ENCODE measurements around the gene NAPB. TPM values are rescaled to one million over a fixed set of nuclear protein-coding genes. Genes with fewer than 3 reads are reported as not detected.

The NAPB gene
- total RNA-seq, 8 experiments from 2014 or later = 26.9 to 61.4 (median 42.7) TPM

DNA sequence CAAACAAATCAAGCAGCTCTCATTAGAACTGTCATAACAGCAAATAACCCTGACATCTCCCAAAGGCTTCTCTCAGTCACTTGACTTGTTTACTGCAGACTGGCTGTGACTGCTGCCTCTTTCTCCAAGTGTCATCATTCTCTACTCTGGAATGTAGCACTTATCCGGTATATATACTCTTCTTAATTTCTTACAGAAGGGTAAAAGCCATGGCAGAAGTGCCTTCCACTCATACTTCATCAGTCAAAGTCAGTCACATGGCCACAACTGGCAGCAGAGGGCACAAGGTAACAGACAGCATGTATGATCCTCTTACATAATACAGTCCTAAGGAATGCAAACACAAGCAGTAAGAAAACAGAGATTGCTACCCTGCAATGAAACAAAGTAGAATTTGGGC lies 9.3 kb downstream of the NAPB start:
- 0 to 90% (median 48%) methylated on average over 1 of the region's 1 CpG; no CpG with 5 or more reads in 6 of the 10 experiments for WGBS, 10 experiments
- Histone ChIP-seq H3K4me1 (replicated peaks in 1 of 2) (peaks cover 0 to 8% of the 10 kb centered on the region in 2 donors), H3K27ac (no peak overlapping the region), H3K4me3 (no peak overlapping the region)
- in situ Hi-C loops (cut with MboI; ENCODE audit: low pct_unique_long_range_greater_than_20kb in 2 of 9, low sequenced_read_pairs in 9 of 9, unreplicated experiment in 9 of 9) = no loop called here
- ATAC-seq (replicated peaks in 6 of 8) = peak in 6 of 8 experiments; percentile 36 to 96 (median 81)

DNA sequence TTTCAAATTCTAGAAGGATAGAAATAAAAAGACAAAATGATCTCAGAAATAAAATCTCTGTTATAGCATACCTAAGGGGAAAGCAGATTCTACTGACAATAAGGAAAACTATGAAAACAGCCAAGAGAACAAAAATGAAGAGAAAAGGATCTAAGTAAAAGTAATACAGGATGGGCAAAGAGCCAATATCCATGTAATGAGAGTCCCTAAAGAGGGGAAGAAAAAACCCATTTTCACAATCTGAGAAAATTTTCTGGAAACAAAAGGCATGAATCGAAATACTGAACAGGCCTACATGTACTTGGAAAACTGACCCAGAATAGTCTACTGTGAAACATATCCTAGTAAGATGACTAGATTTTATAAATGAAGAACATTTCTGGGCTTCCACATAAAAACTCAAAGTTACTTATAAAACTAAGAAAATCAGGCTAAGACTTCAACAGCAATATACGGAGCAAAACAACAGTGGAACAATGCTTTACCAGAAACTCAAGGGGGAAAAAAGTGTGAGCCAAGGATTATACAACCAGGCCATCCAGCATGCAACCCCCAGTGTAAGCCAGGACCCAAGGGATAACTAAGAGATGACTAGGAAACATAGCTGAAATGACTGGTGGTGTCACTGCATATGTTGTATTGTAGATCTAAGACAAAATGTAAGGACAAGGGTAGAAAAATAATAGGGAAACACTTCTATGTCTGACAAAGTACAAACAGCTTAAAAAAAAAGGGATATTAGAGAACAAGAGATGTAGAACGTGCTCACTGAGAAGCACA lies 10.2 kb downstream of the NAPB start:
- no peak overlapping the region for H3K4me3 ChIP-seq
- peaks cover 0 to 8% of the 10 kb centered on the region in 2 donors for H3K4me1 ChIP-seq (replicated peaks in 1 of 2)
- ATAC-seq (replicated peaks in 6 of 8) = no peak
- H3K27ac ChIP-seq = no peak overlapping the region
- in situ Hi-C loops (cut with MboI; ENCODE audit: low pct_unique_long_range_greater_than_20kb in 2 of 9, low sequenced_read_pairs in 9 of 9, unreplicated experiment in 9 of 9) = no loop called here
- WGBS, 10 experiments = 67 to 93% (median 89%) methylated on average over 2 to 3 of the region's 3 CpGs; no CpG with 5 or more reads in 1 of the 10 experiments

DNA sequence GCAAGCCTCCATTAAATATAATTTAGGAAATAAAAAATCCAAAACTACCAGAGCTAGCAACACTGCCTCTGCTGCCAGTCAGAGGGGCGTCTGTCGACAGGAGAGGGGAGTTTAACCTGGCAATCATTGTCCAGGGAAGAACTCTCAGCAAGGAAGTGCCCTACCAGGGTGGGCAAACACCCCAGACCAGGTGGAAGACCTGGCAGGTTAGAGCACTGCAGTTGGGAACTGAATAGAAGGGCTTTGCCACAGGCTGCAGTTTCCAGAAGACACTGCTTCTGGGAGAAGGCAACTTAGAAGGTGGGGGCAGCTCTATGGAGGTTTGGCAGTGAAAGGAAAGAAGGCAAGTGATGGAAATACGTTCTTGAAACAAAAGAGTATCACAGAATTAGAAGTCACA lies 11.5 kb downstream of the NAPB start:
- ATAC-seq (replicated peaks in 6 of 8) = no peak
- Histone ChIP-seq H3K4me3 (no peak overlapping the region), H3K27ac (no peak overlapping the region), H3K4me1 (replicated peaks in 1 of 2) (peaks cover 0 to 8% of the 10 kb centered on the region in 2 donors)
- WGBS, 10 experiments = 63 to 94% (median 87%) methylated on average over 1 to 3 of the region's 3 CpGs; no CpG with 5 or more reads in 4 of the 10 experiments
- in situ Hi-C loops (cut with MboI; ENCODE audit: low pct_unique_long_range_greater_than_20kb in 2 of 9, low sequenced_read_pairs in 9 of 9, unreplicated experiment in 9 of 9) = no loop called here

DNA sequence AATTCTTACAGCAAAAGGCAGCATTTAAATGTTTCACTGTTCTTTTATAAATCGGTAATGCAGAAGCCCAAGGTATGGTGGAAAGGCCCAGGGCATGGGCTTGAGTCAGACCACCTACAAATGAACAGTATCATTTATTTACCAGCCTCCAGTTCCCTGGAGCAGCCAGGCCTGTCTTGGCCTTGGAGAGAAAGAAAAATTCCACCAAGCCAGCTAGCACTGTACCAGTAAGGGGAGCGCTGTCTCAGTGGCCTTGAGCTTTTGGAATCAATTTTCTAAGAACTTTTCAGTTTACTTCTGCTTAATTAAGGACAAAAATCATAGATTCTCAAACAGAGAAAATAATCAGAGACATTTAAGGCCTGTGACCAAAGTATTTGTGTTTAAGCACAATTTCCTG lies 12.3 kb downstream of the NAPB start:
- Histone ChIP-seq H3K4me1 (replicated peaks in 1 of 2) (peaks cover 0 to 8% of the 10 kb centered on the region in 2 donors), H3K27ac (no peak overlapping the region), H3K4me3 (no peak overlapping the region)
- in situ Hi-C loops (cut with MboI; ENCODE audit: low pct_unique_long_range_greater_than_20kb in 2 of 9, low sequenced_read_pairs in 9 of 9, unreplicated experiment in 9 of 9) = no loop called here
- ATAC-seq (replicated peaks in 6 of 8) = peak in 1 of 8 experiments; percentile 43
- WGBS, 10 experiments = 56 to 100% (median 100%) methylated on average over 1 to 2 of the region's 2 CpGs; no CpG with 5 or more reads in 2 of the 10 experiments

GRCh38 chr20:23407781-23408464 lies 13.4 kb downstream of the NAPB start:
- no peak for ATAC-seq (replicated peaks in 6 of 8)
- 50 to 100% (median 100%) methylated on average over 1 to 2 of the region's 2 CpGs; no CpG with 5 or more reads in 1 of the 10 experiments for WGBS, 10 experiments
- in situ Hi-C loops (cut with MboI; ENCODE audit: low pct_unique_long_range_greater_than_20kb in 2 of 9, low sequenced_read_pairs in 9 of 9, unreplicated experiment in 9 of 9) = no loop called here
- no peak overlapping the region for H3K4me3 ChIP-seq
- H3K4me1 ChIP-seq (replicated peaks in 1 of 2) = peaks cover 0 to 8% of the 10 kb centered on the region in 2 donors
- H3K27ac ChIP-seq = no peak overlapping the region

DNA sequence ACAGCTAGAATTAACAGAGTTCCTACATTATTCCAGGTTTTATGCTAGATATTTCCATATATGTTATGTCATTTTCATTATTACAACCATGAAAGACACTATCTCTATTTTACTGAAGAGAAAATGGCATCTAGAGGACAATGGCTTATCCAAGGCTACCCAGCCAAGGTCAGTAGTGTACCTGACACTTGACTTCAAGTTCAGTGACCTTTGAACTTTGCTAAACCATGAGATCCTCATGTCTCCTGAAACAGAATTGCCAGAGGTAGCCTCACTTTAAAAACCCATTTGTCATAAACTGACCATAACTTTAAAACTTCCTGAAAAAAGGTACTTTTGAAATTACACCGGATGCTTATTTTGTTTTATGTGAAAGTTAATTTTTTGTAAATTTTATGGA lies 14.4 kb downstream of the NAPB start:
- ATAC-seq (replicated peaks in 6 of 8) = no peak
- peaks cover 0 to 4% of the 10 kb centered on the region in 2 donors for H3K4me1 ChIP-seq (replicated peaks in 1 of 2)
- 47 to 100% (median 89%) methylated on average over 1 of the region's 1 CpG; no CpG with 5 or more reads in 1 of the 10 experiments for WGBS, 10 experiments
- H3K4me3 ChIP-seq = no peak overlapping the region
- H3K27ac ChIP-seq = no peak overlapping the region
- in situ Hi-C loops (cut with MboI; ENCODE audit: low pct_unique_long_range_greater_than_20kb in 2 of 9, low sequenced_read_pairs in 9 of 9, unreplicated experiment in 9 of 9) = no loop called here

DNA sequence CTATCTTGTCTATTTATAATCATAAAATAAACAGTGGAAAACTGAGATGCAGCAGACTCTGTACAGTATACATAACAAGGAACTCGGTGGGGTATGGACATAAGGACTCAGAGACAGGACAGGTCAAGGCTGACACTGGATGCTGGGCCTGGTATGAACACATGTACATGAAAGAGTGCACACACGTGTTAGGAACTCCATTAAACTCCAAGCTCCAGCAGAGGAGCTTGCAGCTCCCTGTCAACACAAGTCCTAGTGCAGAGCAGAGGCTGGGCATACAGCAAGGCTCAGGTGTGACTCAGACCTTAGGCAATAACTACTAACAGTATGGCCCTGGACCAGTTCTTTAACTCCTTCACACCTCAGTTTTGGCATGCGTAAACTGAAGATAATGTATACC lies 17.1 kb downstream of the NAPB start:
- no peak overlapping the region for H3K27ac ChIP-seq
- WGBS, 10 experiments = 43 to 100% (median 60%) methylated on average over 1 to 3 of the region's 3 CpGs; no CpG with 5 or more reads in 1 of the 10 experiments
- H3K4me3 ChIP-seq = no peak overlapping the region
- peak in 1 of 8 experiments; percentile 12 for ATAC-seq (replicated peaks in 6 of 8)
- no peaks in the 10 kb centered on the region for H3K4me1 ChIP-seq (replicated peaks in 1 of 2)
- in situ Hi-C loops (cut with MboI; ENCODE audit: low pct_unique_long_range_greater_than_20kb in 2 of 9, low sequenced_read_pairs in 9 of 9, unreplicated experiment in 9 of 9) = no loop called here

DNA sequence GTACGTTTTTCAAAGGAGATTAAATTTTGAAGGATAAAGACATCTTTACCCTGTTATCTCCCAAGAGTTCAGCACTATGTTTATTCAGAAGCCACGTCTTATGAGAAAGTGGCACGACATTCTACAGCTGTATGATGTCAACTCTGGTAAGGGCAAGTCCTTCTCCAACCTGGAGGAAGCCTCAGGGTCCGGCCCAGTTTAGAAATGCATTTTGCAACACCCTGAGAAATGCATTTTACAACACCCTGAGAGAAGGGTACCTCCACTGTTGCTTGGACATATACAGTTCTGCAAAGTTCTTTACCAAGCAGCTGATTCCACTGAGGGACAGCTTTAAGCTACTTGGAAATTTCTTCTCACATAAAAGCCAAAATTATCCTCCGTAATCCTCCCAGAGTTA lies 17.5 kb downstream of the NAPB start:
- in situ Hi-C loops (cut with MboI; ENCODE audit: low pct_unique_long_range_greater_than_20kb in 2 of 9, low sequenced_read_pairs in 9 of 9, unreplicated experiment in 9 of 9) = no loop called here

DNA sequence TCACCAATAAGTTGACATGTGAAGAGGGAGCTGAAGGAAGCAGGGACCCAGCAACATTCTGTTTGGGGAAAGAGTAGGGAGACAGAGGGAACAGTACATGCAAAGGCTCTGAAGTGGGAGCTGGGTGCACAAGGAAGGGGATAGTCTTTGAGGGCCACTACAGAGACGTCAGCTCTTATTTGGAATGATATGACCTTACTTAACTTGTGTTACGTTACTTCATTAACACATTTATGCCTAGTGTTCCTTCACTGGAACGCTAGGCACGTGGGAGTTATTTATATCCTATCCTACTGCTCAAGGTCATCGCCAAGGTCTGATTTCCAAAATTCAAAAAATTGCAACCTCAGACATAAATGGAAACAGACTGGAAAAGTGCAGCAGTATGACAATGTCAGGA lies 20.2 kb downstream of the NAPB start:
- in situ Hi-C loops (cut with MboI; ENCODE audit: low pct_unique_long_range_greater_than_20kb in 2 of 9, low sequenced_read_pairs in 9 of 9, unreplicated experiment in 9 of 9) = no loop called here
- Histone ChIP-seq H3K4me3 (no peak overlapping the region), H3K4me1 (replicated peaks in 1 of 2) (no peaks in the 10 kb centered on the region), H3K27ac (no peak overlapping the region)
- WGBS, 10 experiments = 84 to 100% (median 93%) methylated on average over 2 to 5 of the region's 5 CpGs; no CpG with 5 or more reads in 3 of the 10 experiments
- ATAC-seq (replicated peaks in 6 of 8) = no peak

More for the DNA sequence above, 17.5 kb downstream of the NAPB start:
- WGBS, 10 experiments = 60 to 100% (median 94%) methylated on average over 1 to 5 of the region's 5 CpGs
- Histone ChIP-seq H3K4me1 (replicated peaks in 1 of 2) (no peaks in the 10 kb centered on the region), H3K27ac (no peak overlapping the region), H3K4me3 (no peak overlapping the region)
- ATAC-seq (replicated peaks in 6 of 8) = no peak

- 0 to 100% (median 78%) methylated on average over 1 to 6 of the region's 6 CpGs for WGBS, 10 experiments
- no peak overlapping the region for H3K27ac ChIP-seq
- in situ Hi-C loops (cut with MboI; ENCODE audit: low pct_unique_long_range_greater_than_20kb in 2 of 9, low sequenced_read_pairs in 9 of 9, unreplicated experiment in 9 of 9) = no loop called here
- no peak overlapping the region for H3K4me3 ChIP-seq
- H3K4me1 ChIP-seq (replicated peaks in 1 of 2) = no peaks in the 10 kb centered on the region
- peak in 3 of 8 experiments; percentile 80 to 95 (median 89) for ATAC-seq (replicated peaks in 6 of 8)
Measured at GRCh38 chr20:23399568-23400241, 21.6 kb downstream of the NAPB start.

GRCh38 chr20:23397961-23398360 lies 23.3 kb downstream of the NAPB start:
- no peaks in the 10 kb centered on the region for H3K4me1 ChIP-seq (replicated peaks in 1 of 2)
- no peak overlapping the region for H3K27ac ChIP-seq
- peak in 2 of 8 experiments; percentile 41 to 53 for ATAC-seq (replicated peaks in 6 of 8)
- no peak overlapping the region for H3K4me3 ChIP-seq
- 71 to 100% (median 92%) methylated on average over 1 to 2 of the region's 2 CpGs; no CpG with 5 or more reads in 4 of the 10 experiments for WGBS, 10 experiments
- in situ Hi-C loops (cut with MboI; ENCODE audit: low pct_unique_long_range_greater_than_20kb in 2 of 9, low sequenced_read_pairs in 9 of 9, unreplicated experiment in 9 of 9) = no loop called here

GRCh38 chr20:23396950-23397627 lies 24.2 kb downstream of the NAPB start:
- H3K27ac ChIP-seq = no peak overlapping the region

More at GRCh38 chr20:23396950-23397627, 24.2 kb downstream of the NAPB start:
- no peaks in the 10 kb centered on the region for H3K4me1 ChIP-seq (replicated peaks in 1 of 2)
- peak in 1 of 8 experiments; percentile 94 for ATAC-seq (replicated peaks in 6 of 8)
- 20 to 100% (median 83%) methylated on average over 1 to 5 of the region's 6 CpGs; no CpG with 5 or more reads in 1 of the 10 experiments for whole genome bisulfite sequencing, 10 experiments
- in situ Hi-C loops (cut with MboI; ENCODE audit: low pct_unique_long_range_greater_than_20kb in 2 of 9, low sequenced_read_pairs in 9 of 9, unreplicated experiment in 9 of 9) = no loop called here
- H3K4me3 ChIP-seq = no peak overlapping the region
